Neural progenitor cell (in vitro differentiated cells): ENCODE data around the gene CCM2.

Experiments used
- EZH2 ChIP-seq: fragments of 200-600 bp; sonication (generic); IDR thresholded peaks from 2 replicates; pipeline ENCODE4 v1.6.1; 2017; ENCODE audit warnings: antibody characterized with exemption, mild to moderate bottlenecking, moderate library complexity
- EZH2phosphoT487 ChIP-seq: fragments of 200-600 bp; sonication (generic); IDR thresholded peaks from 2 replicates; pipeline ENCODE4 v1.6.1; 2017; ENCODE audit warnings: antibody characterized with exemption
- TF ChIP-seq, protein P1 (sequence below): fragments of 200-600 bp; sonication (generic); IDR thresholded peaks from 2 replicates; pipeline ENCODE4 v1.5.1; 2017; ENCODE audit warnings: antibody characterized with exemption, mild to moderate bottlenecking

DNA sequence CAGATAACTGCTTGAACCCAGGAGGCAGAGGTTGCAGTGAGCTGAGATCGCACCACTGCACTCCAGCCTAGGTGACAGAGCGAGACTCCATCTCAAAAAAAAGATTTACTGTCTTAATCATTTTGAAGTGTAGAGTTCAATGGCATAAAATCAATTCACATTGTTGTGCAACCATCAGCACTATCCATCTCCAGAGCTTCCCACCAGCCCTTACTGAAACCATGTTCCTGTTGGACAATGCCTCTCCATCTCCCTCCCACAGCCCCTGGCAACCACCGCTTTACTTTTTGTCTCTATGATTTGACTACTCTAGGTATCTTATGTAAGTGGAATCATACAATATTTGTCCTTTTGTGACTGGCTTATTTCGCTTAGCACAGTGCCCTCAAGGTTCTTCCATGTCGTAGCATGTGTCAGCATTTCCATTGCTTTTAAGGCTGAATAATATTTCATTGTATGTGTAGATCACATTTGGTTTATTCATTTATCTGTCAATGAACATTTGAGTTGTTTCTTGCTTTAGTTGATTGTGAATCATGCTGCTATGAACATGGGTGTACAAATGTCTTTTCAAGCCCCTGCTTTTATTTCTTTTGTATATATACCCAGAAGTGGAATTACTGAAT, 55.7 kb downstream of the CCM2 start:
- TF ChIP-seq, protein P1, sequence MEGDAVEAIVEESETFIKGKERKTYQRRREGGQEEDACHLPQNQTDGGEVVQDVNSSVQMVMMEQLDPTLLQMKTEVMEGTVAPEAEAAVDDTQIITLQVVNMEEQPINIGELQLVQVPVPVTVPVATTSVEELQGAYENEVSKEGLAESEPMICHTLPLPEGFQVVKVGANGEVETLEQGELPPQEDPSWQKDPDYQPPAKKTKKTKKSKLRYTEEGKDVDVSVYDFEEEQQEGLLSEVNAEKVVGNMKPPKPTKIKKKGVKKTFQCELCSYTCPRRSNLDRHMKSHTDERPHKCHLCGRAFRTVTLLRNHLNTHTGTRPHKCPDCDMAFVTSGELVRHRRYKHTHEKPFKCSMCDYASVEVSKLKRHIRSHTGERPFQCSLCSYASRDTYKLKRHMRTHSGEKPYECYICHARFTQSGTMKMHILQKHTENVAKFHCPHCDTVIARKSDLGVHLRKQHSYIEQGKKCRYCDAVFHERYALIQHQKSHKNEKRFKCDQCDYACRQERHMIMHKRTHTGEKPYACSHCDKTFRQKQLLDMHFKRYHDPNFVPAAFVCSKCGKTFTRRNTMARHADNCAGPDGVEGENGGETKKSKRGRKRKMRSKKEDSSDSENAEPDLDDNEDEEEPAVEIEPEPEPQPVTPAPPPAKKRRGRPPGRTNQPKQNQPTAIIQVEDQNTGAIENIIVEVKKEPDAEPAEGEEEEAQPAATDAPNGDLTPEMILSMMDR = no peak
- no peak for TF ChIP-seq EZH2phosphoT487
- TF ChIP-seq EZH2 = no peak
